GM21367 (cell line): ENCODE data around the gene ARL15.
"Not testable (repeated sequence)": the region's sequence is repeated elsewhere in the genome, so short reads cannot be mapped to it uniquely, and the experiment has no call there.

Experiments used
- ATAC-seq: cut with Tn5 transposase; IDR thresholded peaks from one replicate; pipeline ENCODE4 v1.9.1; 2021; ENCODE audit not compliant: unreplicated experiment

Gene ARL15

DNA sequence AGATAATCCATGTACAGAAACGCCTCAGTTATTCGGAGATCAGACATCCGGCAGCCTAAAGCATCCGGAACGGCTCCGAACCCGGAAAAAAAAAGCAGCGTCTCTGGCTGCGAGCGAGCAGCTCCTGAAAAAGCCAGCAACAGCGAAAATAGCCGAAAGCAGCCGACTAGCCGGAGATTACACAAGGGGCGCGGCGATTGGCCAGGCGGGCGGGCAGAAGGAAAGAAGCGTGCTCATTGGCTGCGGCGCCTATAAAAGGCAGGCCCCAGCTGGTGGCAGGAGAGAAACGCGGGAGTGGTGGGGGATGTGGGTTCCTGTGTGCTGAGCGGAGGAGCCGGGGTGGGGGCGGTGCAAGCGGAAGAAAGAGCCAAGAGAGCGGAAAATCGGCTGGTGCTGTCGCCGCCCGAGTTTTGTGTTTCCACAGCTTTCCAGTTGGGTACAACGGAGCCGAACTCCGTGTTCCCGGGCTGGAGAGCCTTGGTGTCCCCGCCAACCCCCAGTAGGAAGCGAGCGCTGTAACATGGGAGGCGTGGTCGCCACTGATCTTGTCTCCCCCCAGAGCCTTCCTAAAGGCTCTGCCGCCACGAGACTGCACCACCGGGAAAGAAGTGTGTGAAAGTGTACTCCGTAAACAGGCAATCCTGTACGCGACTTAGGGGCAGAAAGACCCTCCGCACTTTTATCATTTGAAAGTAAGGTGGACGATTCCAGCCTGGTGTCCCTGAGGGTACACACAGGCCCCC, at the start of gene ARL15:
ARL15 (minus strand) TSS at position 141 of the 743 bp plus-strand sequence.
- ATAC-seq = peak; percentile 92

DNA sequence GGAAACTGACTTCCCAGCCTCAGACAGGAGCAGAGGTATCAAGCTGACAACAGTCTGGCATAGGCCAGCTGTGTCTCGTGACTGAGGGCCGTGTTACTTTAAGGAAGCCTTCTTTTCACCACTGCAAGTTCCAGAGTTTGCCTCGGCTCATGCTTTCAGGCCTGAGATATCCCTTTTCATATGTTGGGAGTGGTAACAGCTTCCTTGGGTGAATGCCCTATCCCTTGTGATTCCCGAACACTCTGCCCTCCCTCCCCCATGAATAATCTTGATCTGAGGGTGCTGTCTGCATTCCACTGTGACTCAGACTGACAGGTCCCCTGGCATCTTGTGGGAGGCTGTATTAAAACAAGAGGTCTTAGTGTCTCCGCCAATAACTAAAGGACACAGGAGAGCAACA, 49.7 kb upstream of the ARL15 start:
- ATAC-seq = no peak

DNA sequence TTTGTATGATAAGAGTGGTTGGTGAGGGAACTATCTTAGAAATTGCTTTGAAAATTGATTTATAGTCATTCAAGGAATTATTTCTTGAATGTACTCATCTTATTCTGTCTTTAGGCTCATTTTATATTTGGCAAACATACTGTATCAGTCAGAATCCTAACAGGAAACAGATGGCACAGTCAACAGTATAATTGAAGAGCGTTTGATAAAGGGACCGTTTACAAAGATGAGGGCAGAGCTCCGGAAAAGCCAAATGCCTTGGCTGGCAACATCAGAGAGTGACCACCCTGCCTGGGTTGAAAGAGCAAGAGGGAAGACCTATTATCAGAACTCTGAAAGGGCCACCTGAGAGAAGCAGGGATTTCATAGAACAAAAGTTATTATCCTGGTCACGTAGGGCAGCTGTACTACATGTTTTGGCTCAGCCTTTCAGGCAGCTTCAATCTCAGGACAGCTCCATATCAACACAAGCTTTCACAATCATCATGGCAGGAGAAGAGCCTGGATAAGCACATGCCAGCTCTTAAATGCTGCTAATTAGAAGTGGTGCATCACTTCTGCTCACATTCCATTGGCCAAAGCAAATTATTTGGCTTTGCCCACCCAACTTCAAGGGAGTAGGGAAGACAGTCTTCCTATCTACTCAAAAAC, 47.2 kb upstream of the ARL15 start:
- ATAC-seq = no peak

DNA sequence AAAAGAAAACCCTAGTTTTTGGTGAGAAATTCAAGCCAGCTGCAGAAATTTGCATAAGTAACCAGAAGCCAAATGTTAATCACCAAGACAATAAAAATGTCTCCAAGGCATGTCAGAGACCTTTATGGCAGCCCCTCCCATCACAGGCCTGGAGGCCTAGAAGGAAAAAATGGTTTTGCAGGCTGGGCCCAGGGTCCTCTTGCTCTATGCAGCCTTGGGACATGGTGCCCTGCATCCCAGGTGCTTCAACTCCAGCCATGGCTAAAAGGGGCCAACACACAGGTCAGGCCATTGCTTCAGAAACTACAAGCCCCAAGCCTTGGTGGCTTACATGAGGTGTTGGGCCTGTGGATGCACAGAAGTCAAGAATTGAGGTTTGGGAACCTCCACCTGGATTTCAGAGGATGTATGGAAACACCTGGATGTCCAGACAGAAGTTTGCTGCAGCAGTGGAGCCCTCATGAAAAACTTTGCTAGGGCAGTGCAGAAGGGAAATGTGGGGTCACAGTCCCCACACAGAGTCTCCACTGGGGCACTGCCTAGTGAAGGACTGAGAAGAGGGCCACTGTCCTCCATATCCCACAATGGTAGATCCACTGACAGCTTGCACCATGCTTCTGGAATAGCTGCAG, 43.7 kb upstream of the ARL15 start:
- not testable (repeated sequence) for ATAC-seq

DNA sequence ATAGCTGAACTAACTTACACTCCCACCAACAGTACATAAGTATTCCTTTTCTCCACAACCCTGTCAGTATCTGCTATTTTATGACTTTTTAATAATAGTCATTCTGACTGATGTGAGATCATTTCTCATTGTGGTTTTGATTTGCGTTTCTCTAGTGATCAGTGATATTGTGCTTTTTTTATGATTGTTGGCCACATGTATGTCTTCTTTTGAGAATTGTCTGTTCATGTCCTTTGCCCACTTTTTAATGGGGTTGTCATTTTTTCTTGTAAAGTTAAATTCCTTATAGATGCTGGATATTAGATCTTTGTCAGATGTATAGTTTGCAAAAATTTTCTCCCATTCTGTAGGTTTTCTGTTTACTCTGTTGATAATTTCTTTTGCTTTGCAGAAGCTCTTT, 42.2 kb upstream of the ARL15 start:
- not testable (repeated sequence) for ATAC-seq

DNA sequence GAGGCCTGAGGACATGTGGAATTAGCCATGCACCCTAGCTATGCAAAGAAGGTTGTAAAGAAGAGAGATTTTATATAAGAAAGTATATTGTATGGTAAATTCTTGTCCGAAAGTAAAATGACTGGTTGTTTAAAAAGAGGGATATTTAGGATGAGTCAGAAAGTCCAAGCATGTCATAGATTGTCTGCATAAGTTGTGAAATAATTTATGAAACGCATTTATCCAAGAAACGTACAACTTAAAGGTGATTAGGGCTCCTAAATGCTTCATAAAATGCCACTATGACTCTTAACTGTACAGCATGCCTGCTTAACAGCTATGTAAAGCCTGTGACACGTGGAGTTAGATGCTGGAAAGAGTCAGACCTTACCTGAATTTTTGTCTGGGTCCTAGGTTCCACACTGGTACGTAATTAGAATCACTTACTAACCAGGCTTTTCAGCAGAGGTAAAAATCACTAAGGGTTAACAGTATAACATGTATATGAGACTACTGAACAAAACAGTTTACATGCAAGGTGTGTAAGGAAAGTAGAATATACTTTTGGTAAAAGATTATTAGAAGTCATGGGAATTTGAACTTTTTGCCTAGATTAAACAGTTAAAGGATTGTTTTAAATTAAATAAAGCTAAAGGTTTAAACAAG, 37.0 kb upstream of the ARL15 start:
- no peak for ATAC-seq

DNA sequence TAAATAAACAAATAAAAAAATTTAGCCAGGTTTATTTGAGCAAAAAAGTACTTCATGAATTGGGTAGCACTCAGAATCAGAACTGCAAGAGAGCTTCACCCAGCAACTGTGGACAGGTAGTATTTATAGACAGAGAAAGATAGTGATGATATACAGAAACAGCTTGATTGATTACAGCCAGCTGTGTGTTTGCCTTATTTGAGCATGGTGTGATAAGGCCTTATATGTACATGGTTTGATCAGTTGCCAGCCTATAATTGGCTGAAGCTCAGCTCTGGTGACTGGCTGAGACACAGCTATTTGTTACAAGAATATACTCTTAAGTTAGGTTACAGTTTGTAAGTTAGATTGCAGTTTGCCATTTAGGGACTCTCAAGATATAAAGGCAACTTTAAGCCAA, 34.3 kb upstream of the ARL15 start:
- ATAC-seq = no peak

DNA sequence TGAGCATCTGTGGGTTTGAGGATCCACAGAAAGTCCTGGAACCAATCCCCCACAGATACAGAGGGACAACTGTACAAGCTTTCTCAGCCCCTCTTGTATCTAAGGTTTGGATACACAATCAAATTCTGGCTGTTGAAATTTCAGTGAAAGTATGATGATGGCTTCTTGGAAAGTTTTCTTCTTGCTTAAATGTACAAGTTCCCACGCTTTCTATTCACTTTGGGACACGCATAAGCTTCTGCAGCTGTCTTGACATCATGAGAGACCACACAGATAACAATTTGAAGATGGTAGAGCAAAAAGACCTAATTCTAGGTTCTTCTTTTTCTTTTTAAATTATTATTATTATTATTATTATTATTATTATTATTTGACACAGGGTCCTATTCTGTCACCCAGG, 31.6 kb upstream of the ARL15 start:
- no peak for ATAC-seq

DNA sequence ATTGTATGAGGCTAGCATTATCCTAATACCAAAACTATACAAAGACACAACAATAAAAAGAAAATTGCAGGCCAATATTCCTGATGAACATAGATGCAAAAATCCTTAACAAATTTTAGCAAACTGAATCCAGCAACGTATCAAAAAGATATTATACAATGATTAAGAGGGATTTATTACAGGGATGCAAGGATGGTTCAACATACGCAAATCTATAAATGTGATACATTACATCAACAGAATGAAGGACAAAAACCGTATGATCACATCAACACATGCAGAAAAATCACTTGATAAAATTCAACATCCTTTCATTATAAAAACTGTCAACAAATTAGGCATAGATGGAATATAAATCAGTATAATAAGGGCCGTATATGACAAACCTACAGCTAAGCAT, 27.1 kb upstream of the ARL15 start:
- ATAC-seq = no peak

DNA sequence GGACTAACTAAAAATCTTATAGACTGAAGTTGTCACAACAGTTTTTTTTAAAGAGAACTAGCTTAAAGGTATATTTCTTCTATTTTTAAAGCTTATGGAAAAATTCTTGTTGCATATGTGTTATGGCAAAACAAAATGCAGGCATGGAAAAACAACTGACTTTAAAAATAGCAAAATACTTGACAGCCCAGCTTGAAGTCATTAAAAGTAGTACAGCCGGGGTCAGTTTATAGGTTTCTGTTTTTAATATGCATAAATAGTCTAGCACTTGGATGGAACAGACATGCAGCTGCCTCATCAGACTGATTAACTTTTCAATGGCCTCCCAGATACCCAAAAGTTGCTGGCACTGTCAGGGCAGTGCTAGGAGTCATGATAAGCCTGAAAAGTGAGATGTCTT, 22.3 kb upstream of the ARL15 start:
- no peak for ATAC-seq

DNA sequence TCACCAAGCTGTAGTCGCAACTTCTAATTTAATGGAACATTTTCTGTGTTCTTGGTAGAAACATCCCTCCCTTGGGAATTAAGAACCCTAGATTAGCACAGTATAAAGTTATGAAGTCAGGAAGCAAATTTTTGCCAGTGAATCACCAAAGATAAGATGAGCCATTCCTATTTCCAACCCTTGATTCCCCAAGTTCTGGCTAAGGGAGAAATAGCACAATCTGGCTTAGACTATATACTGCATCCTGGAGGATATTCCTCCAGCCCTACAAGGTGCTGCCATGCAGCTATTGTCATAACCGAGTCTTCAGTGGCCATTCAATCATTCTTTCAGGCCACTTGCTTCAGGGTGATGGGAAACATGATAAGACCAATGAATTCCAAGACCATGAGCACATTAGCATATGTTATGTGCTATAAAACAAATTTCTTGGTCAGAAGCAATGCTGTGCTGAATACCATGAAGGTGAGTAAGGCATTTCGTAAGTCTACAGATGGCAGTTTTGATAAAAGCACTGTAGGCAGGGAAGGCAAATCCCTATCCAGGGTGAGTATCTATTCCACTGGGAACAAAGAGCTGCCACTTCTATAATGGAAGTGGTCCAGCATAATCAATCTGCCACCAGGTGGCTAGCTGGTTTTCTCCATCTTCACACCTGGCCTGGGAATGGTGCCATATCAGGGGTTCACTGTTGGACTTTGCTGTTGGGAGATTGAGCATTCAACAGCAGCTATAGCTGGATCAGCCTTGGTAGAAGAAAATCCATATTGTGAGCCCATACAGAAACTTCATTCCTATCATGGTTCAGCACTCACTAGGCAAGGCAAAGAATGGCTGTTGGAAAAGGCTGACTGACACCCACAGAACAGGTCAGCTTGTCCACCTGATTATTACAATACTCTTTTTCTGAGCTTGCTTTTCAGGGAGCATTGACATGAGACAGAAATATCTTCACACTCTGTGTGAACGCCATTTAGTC, 19.6 kb upstream of the ARL15 start:
- no peak for ATAC-seq

DNA sequence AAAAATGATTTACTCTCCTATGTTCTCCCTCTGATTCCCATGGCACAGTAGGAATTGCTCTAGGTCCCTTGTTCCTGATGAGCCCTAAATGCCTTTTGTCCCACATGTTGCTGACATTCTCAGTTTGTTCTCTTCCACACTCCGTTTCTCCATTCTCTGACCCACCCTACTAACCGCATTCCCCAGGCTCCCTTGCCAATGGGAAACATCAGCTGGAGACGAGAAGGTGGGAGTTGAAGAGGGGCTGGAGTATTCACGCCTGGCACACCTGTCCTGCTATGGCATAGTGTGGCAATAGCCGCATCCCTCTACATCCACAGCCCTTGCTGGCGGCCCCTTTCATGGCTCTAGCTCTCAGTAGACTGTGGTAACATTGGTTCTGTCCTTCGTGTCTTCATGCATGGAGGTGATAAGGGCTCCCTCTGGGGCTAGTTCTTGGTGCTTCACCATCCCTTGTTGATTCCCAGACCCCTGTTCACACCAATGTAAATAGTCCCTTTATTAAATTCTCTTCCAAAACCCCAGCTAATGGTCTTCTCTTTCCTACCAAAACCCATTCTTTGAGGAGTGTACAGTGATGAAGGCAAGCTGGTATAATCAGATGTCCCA, 16.4 kb upstream of the ARL15 start:
- no peak for ATAC-seq

DNA sequence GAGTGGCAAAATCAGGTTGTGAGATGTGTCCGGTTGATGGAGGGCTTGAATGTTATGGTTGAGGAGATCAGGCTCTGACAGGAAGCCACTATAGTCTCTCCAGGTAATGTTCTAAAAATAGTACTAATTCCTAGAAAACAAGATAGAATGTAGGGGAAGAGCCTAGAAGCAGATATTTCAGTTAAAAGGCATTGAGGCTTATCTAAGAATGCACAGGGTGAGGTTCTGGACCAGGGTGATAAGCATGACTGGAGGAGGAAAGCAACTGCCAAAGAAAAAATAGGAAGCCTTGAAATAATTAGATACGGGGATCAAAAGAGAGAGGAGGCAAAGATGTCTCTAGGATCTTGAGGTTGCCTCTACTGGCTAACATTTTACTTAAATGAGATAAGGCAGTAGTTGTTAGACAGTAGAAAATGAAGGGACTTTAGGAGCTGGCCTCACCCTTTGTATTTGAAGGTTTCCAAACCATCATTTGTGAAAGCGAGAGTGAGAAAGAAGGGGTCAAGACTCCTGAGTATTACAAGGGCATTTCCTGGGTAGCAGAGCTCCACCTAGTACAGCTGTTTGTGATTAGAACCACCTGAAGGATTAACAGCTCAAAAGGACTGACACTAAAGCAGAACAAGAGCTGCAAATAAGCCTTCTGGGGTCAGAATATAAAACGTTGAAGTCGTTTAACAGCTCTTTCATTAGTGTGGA, 15.4 kb upstream of the ARL15 start:
- ATAC-seq = no peak

DNA sequence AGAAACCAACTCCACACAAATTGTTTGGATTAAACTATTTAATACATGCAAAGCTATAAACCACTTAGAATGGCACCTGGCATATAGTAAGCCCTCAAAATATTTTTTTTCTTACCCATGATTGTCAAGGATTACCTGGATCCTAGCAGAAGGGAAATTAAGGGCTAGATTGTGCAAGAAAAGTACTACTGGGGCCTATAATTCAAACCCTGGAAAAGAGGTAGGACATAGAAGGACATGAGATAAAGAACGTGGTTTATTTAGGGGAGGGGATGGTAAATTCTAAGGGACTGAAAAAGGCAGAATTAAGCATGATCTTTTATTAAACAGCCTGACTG, 14.9 kb upstream of the ARL15 start:
- ATAC-seq = no peak

DNA sequence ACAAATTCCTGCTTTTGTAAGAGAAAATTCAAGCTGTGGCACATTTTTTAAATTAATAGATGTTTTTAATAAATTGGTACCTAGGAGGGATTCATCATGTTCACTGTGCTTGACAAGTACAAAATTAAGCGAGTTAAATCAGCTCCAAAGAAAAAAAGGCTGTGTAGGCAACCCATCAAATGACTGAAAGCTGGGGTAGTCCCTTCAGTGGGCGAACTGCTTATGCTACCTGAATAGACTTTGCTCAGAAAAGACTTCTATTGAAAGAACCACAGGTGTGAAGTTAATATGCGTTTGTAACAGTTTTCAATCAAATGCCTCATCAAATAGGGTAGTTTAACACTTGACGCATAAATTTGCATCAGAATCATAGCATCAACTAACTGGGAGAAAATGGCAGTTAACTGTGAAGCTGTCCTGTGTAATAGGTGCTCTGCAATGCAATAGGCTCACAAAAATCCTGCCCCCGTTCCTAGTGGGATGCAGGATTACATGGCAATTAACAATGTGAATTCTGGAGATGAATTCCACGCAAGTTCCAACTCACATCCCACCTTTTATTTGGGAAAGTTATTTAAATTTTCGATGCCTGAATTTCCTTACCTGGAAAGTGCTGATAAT, 14.4 kb upstream of the ARL15 start:
- no peak for ATAC-seq

DNA sequence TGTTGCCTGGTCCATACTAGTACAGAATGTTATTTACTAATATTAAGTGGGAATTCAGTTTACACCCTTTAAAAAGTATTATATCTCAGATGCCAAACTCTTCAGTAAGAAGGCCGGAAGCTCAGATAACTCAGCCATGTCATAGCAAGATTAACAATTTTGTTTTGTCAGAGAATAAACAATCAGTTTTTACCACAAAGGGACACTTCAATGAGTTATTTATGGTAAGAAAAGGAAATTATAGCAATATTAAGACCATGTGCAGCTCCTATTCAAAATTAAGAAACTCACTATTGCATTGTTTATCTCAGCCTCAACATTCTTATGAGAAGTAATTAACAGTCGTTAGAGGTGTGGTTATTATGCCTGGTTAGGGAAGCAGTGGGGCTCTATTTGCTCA, 13.1 kb upstream of the ARL15 start:
- ATAC-seq = no peak

DNA sequence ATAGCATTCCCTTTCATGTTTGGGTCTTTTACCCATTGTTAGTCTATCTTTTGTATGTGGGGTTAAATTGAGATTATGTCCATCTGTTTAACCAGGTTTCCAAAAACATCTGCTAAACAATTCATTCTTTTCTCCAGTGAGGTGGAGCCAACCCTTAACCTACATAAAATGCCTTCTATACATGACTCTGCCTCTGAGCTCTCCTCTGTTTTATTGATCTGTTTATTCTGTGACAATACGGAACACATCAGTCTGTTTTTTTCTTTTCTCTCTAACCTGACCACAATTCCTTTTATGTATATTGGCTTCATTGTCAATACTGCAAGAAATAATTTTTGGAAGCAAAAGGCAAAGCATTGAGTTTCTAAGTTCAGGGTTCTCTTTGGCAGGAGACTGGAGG, 9.9 kb upstream of the ARL15 start:
- ATAC-seq = no peak

DNA sequence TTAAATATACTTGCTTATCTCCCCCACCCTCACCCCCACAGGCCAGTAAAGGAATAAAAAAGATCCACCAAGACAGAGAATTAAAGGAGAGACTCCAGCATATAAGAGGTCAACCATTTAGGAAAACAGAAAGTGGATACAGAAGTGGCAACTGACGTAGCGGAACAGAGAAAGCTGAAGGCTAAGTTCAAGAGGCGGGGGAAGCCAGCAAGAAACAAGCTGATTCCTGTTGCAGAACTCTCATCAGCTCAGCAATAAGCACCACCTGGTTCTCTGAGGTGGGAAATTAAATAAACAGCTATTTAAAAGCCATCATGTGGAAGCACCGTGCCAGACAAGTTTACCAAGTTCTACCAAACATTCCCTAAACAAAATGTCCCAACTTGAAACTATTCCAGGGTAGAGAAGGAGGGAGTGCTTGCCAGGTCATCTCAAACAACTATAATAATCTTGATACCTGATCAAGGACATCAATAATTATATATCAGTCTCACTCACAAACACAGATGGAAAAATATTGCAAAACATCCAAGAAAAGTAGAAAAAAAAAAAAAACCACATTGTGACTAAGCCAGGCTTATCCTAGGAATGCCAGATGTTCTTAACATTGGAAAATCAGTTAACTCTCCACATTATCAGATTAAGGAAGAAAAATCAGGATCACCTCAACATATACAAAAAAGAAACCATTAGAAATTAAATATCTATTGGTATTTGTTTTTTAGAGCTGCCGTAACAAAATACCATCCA, 7.3 kb upstream of the ARL15 start:
- no peak for ATAC-seq
